ENCODE results near the gene SFMBT2. TPM values are rescaled to one million over a fixed set of nuclear protein-coding genes. Genes with fewer than 3 reads are reported as not detected.

SFMBT2 gene
- total RNA-seq, 1 experiment from 2014 or later: not detected

GRCh38 chr10:7251696-7252465, 159.0 kb downstream of the SFMBT2 start:
- H3K9me3 Mint-ChIP-seq (ENCODE audit: unreplicated experiment): no peaks in the 10 kb centered on the region
- no peak overlapping the region for H3K4me3 Mint-ChIP-seq (ENCODE audit: unreplicated experiment)
- intact Hi-C loops (cut with micrococcal nuclease; ENCODE audit: unreplicated experiment): no loop called here
- no peak overlapping the region for H3K27ac Mint-ChIP-seq (ENCODE audit: unreplicated experiment)
- H3K27me3 Mint-ChIP-seq (ENCODE audit: insufficient read depth, unreplicated experiment): peaks cover 8% of the 10 kb centered on the region
- TF ChIP-seq CTCF (IDR thresholded peaks at IDR 0.05; ENCODE audit: insufficient read depth in 1 of 2, low read depth in 1 of 2, low read length in 1 of 2, severe bottlenecking in 1 of 2, unreplicated experiment in 1 of 2): no peak
- Histone ChIP-seq H3K9me3 (no peaks in the 10 kb centered on the region), H3K36me3 (ENCODE audit: control insufficient read depth, insufficient read depth, low read length) (no peaks in the 10 kb centered on the region), H3K27me3 (replicated peaks; ENCODE audit: control insufficient read depth, insufficient read depth, low read length) (peaks cover 1% of the 10 kb centered on the region; the same call in 1 of the 2 replicates), H3K4me3 (ENCODE audit: low read depth, low read length) (no peak overlapping the region), H3K4me1 (no peaks in the 10 kb centered on the region)
- ChIA-PET POLR2A (interaction anchor here (0.6 kb wide), 1 partner anchor 100 kb away, joined by 3 read pairs; no protein-coding TSS in a partner anchor), CTCF (no interaction called here)
- H3K4me1 Mint-ChIP-seq (ENCODE audit: low read depth, unreplicated experiment): no peaks in the 10 kb centered on the region
- no peaks in the 10 kb centered on the region for H3K36me3 Mint-ChIP-seq (ENCODE audit: insufficient read depth, unreplicated experiment)
- no peak for DNase-seq
- BruUV-seq (replicated peaks): no TSS peak

GRCh38 chr10:7250236-7250635, 160.6 kb downstream of the SFMBT2 start:
- no peak for TF ChIP-seq CTCF (IDR thresholded peaks at IDR 0.05; ENCODE audit: insufficient read depth in 1 of 2, low read depth in 1 of 2, low read length in 1 of 2, severe bottlenecking in 1 of 2, unreplicated experiment in 1 of 2)
- Mint-ChIP-seq H3K4me3 (ENCODE audit: unreplicated experiment) (no peak overlapping the region), H3K27me3 (ENCODE audit: insufficient read depth, unreplicated experiment) (peaks cover 12% of the 10 kb centered on the region), H3K9me3 (ENCODE audit: unreplicated experiment) (no peaks in the 10 kb centered on the region), H3K36me3 (ENCODE audit: insufficient read depth, unreplicated experiment) (no peaks in the 10 kb centered on the region), H3K4me1 (ENCODE audit: low read depth, unreplicated experiment) (no peaks in the 10 kb centered on the region), H3K27ac (ENCODE audit: unreplicated experiment) (no peak overlapping the region)
- no peak overlapping the region for H3K4me3 ChIP-seq (ENCODE audit: low read depth, low read length)
- no peaks in the 10 kb centered on the region for H3K36me3 ChIP-seq (ENCODE audit: control insufficient read depth, insufficient read depth, low read length)
- ChIA-PET POLR2A (no interaction called here), CTCF (no interaction called here)
- intact Hi-C loops (cut with micrococcal nuclease; ENCODE audit: unreplicated experiment): no loop called here
- H3K4me1 ChIP-seq: no peaks in the 10 kb centered on the region
- no peak for DNase-seq
- peaks cover 1% of the 10 kb centered on the region; the same call in 1 of the 2 replicates for H3K27me3 ChIP-seq (replicated peaks; ENCODE audit: control insufficient read depth, insufficient read depth, low read length)
- no TSS peak for BruUV-seq (replicated peaks)
- no peaks in the 10 kb centered on the region for H3K9me3 ChIP-seq

GRCh38 chr10:7248585-7249164, 162.2 kb downstream of the SFMBT2 start:
- intact Hi-C loops (cut with micrococcal nuclease; ENCODE audit: unreplicated experiment): no loop called here
- ChIA-PET CTCF (no interaction called here), POLR2A (no interaction called here)

More at GRCh38 chr10:7248585-7249164, 162.2 kb downstream of the SFMBT2 start:
- Histone ChIP-seq H3K27me3 (replicated peaks; ENCODE audit: control insufficient read depth, insufficient read depth, low read length) (peaks cover 1% of the 10 kb centered on the region; the same call in 1 of the 2 replicates), H3K4me1 (no peaks in the 10 kb centered on the region), H3K36me3 (ENCODE audit: control insufficient read depth, insufficient read depth, low read length) (no peaks in the 10 kb centered on the region), H3K9me3 (no peaks in the 10 kb centered on the region), H3K4me3 (ENCODE audit: low read depth, low read length) (no peak overlapping the region)
- Mint-ChIP-seq H3K27ac (ENCODE audit: unreplicated experiment) (no peak overlapping the region), H3K27me3 (ENCODE audit: insufficient read depth, unreplicated experiment) (peaks cover 11% of the 10 kb centered on the region), H3K4me1 (ENCODE audit: low read depth, unreplicated experiment) (no peaks in the 10 kb centered on the region), H3K9me3 (ENCODE audit: unreplicated experiment) (no peaks in the 10 kb centered on the region), H3K36me3 (ENCODE audit: insufficient read depth, unreplicated experiment) (no peaks in the 10 kb centered on the region), H3K4me3 (ENCODE audit: unreplicated experiment) (no peak overlapping the region)
- no peak for DNase-seq
- no peak for TF ChIP-seq CTCF (IDR thresholded peaks at IDR 0.05; ENCODE audit: insufficient read depth in 1 of 2, low read depth in 1 of 2, low read length in 1 of 2, severe bottlenecking in 1 of 2, unreplicated experiment in 1 of 2)
- BruUV-seq (replicated peaks): no TSS peak

Data from Caco-2 (cell line).